Tibial nerve (tissue), 3 donors: ENCODE data around the gene CPNE8.

Experiments used
- POLR2A ChIP-seq, 2 donors: fragments of 450-650 bp; IDR thresholded peaks; one replicate each; pipeline ENCODE4 v1.6.1; 2017; ENCODE audit warnings: antibody characterized with exemption in 2 of 2, mild to moderate bottlenecking in 2 of 2, moderate library complexity in 2 of 2
- TF ChIP-seq, protein P1 (sequence below), 5 experiments: fragments of 200-600 bp in 3 of 5; fragments of 450-650 bp in 2 of 5; sonication (generic) in 3 of 5; IDR thresholded peaks; one replicate each; pipeline ENCODE4 v1.5.1; 2016 to 2019; ENCODE audit warnings: antibody characterized with exemption in 5 of 5, mild to moderate bottlenecking in 3 of 5, moderate library complexity in 2 of 5

- no peak for TF ChIP-seq POLR2A (IDR thresholded peaks at IDR 0.05)
- TF ChIP-seq, protein P1, sequence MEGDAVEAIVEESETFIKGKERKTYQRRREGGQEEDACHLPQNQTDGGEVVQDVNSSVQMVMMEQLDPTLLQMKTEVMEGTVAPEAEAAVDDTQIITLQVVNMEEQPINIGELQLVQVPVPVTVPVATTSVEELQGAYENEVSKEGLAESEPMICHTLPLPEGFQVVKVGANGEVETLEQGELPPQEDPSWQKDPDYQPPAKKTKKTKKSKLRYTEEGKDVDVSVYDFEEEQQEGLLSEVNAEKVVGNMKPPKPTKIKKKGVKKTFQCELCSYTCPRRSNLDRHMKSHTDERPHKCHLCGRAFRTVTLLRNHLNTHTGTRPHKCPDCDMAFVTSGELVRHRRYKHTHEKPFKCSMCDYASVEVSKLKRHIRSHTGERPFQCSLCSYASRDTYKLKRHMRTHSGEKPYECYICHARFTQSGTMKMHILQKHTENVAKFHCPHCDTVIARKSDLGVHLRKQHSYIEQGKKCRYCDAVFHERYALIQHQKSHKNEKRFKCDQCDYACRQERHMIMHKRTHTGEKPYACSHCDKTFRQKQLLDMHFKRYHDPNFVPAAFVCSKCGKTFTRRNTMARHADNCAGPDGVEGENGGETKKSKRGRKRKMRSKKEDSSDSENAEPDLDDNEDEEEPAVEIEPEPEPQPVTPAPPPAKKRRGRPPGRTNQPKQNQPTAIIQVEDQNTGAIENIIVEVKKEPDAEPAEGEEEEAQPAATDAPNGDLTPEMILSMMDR (IDR thresholded peaks at IDR 0.05) = no peak
Measured at GRCh38 chr12:38785381-38785780, 120.0 kb downstream of the CPNE8 start.
